Endometrial microvascular endothelial cells (primary cell): ENCODE results near the gene PNPLA1. TPM values are rescaled to one million over a fixed set of nuclear protein-coding genes. Genes with fewer than 3 reads are reported as not detected.

ENCODE experiments used
- in situ Hi-C: cut with HindIII; loops from 2 replicates; pipeline ENCODE4 v1.10.0; 2017; ENCODE audit warnings: low sequenced_read_pairs, low pct_unique_long_range_greater_than_20kb; ENCODE audit errors: inconsistent ontology term
- total RNA-seq: library from RNA; depleted of rRNA; stranded (reverse); fragments of >200 nt; gene quantifications from one replicate; pipeline ENCODE4 v1.2.3, GENCODE V29; 2015; ENCODE audit errors: inconsistent ontology term

Gene PNPLA1
- total RNA-seq, 1 donor from 2014 or later = not detected

DNA sequence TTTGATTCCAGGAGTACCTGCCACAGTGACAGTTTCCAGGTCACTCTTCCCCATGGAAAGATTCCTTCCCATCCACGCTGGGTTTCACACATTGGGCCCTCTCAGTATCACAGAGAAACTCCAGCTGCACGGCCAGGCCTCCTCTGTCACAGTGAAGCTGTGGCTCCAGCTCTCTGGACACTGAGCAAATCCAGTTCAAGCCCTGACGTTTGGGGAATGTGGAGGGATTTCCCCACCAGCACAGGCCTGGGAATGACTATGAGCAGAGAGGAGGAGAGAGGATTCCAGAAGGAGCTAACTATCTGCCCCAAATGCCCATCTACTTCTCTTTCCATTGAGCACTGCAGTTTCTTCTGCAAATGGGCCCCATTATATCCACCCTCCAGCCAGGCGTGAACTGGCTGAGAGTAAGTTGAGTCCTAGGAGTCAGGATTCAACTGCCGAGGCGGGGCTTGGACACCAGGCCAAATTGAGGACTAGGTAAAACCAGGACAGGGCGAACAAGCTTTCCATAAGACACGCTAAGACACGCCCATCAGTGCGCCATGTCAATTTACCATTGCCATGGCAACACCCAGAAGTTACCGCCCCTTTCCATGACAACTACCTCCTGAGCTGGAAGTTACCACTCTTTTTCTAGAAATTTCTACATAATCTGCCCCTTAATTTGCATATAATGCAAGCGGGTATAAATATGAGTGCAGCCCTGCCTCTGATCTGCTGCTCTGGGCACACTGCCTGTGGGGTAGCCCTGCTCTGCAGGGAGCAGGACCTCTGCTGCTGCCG is 76.0 kb downstream of the PNPLA1 start:
- in situ Hi-C loops = no loop called here

DNA sequence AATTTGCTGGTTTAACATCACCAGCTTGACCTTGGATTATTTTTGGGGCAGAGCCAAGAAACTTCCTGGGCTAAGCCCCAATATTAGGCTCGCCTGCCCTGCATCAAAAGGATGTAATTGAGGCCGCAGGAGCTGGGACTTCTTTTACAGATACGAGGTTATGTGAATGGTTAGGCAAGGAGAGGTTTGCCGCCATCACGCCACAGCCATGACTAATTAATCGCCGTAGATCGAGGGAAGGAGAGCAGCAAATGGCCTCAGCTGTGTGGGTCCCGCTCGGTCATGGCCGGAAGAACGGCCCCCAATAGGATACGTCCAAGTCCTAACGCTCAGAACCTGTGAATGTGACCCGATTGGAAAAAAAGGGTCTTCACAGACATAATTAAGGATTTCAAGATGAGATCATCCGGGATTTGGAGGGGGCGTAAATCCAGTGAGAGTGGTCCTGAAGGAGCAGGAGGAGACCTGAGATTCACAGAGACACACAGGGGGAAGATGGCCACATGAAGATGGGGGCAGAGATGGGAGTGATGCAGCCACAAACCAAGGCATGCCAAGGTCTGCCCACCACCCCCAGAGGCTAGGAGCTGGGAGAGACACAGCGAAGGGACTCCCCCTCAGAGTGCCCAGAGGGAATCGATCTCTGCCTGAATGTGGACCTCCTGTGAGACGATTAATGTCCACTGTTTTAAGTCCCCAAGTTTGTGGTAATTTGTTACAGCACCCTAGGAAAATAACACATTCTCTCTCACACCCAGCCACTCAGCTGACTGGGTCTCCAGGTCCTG is 76.8 kb downstream of the PNPLA1 start:
- in situ Hi-C loops = no loop called here

DNA sequence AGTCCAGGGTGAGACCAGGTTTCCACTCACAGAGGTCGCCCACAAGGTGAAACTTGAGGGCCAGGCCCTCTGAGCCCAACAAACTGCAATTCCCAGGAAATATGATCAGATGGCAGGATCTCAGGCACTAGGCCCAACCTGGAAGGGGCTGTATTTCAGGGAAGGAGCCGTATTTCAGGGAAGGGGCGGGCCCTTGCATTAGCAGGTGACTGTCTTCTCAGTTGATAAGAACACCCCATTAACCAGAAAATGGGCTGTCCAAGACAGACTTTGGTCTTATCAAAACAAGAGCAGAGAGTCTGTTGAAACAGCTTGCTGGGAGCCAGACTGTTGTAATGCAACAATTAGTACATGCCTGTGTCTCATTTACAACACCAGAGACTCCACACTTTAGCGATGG is 77.8 kb downstream of the PNPLA1 start:
- in situ Hi-C loops = no loop called here

DNA sequence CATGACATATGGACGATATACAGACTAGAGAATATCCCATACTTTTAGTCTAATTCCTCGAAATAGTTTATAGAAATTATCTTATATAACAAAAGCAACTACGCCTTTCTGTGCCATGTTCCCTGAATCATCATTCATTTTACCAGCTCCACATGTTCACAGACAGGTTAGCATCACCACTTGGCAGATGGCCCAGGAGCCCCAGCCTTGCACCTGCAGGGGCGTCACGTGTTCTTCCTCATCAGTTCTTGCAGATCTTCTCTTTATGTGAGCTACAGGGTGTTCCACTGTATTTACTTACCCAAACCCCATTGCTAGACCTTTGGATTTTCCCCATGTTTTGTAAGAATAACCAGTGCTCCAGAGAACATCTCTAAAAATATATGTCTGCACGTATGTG is 79.4 kb downstream of the PNPLA1 start:
- in situ Hi-C loops = no loop called here

DNA sequence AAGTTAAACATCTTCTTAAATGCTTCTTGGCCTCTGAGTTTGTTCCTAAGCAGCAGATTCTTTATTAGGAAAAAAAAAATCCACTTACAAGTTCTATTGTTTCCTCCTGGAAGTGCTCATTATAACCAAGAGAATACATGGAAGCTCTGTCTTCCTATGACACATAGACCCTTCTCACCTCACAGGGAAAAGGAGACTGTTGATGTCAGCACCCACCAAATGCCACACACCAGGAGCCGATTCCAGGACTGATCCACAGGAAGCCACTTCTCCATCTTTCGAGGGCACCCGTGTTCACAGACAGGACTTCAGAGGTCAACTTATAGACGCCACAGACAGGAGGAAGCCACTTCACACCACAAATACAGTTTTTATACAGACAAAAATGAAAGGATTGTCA is 80.2 kb downstream of the PNPLA1 start:
- in situ Hi-C loops = no loop called here

DNA sequence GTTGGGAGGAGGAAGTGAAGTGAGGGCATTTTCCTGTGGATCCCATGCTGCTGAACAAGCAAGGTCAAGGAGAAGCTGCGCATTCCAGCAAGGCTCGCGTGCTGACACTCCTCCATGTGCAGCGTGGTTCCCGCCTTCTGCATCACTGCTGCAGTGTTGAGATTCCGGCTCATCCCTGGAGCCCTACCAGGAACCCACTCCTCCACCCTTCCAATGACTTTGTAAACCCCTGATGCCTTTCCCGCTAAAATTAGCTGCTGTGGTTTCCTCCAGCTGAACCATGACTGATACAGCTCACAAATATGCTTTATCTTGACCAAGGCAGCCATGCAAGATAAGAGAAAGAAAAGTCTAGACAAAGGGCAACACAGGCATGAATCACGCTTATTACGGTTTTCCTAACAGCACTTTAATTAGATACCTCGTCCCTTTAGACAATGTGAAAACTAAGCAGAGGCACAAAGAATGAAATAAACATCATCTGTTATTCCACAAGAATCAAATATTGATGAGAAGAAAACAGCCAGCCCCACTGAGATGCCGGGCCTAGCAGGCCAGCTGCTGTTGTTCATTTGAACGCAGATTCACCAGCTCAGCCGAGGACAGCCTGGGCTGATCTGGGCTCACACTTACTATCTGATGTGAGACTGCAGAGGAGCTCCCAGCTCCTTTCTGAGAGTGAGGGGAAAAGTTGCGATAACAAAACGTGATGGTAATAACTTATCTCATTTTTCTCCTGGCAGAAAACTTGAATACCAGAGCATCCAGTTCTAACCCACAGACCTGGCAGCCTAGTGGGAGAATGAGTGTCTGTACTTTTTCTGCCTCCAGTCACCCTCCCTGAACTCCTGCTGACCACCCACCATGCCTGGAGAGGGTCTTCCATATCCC is 81.1 kb downstream of the PNPLA1 start:
- in situ Hi-C loops = no loop called here

DNA sequence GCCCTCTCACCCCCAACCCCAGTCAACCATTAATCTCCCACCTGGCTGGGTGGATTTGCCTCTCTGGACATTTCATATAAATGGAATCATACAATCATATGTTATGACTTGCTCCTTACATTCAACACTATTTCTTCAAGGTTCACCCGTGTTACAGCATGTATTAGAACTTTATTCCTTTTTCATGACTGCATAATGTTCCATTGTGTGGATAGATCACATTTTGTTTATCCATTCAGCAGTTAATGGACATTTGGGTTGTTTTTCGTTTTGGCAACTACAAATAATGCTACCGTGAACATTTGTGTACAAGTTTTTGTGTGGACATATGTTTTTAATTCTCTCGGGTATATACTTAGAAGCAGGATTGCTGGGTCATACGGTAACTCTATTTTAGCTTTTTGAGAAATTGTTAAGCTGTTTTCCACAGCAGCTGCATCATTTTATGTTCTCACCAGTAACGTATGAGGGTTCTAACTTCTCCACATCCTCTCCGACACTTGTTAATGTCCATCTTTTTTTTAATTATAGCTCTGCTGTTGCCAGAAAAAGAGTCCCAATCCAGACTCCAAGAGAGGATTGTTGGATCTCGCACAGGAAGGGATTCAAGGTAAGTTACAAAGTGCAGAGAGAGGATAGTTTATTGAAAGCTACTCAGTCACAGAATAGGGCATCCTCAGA is 82.8 kb downstream of the PNPLA1 start:
- in situ Hi-C loops = no loop called here

DNA sequence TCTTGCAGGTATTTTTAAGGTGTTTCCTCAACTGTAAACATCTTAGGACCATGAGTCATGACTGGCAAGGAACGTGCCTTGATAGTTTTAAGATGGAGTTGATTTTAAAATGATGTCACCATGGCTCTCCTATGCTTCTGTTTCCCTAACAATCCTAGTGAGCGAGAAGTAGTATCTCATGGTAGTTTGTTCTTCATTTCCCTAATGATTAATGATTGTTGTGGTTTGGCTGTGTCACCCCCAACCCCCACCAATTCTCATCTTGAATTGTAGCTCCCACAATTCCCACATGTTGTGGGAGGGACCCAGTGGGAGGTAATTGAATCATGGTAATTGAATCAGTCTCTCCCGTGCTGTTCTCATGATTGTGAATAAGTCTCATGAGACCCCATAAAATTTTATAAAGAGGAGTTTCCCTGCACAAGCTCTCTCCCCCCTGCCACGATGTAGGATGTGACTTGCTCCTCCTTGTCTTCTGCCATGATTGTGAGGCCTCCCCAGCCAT is 83.6 kb downstream of the PNPLA1 start:
- in situ Hi-C loops = no loop called here

DNA sequence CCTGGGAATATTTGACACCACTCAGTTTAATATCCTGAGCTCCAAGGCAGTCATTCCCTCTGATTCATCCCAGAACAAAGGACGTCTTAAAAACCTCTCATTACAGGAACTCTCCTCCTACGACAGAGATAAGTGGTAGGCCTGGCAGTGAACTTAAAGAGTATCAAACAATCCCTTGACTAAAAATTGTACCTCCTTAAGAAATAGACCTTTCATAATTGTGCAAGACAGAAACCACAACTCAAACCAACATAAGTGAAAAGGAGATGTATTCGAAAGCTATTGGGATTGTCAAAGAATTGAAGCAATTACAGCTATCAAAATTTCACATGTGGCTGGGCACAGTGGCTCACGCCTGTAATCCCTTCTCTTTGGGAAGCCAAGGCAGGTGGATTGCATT is 86.0 kb downstream of the PNPLA1 start:
- in situ Hi-C loops = no loop called here

DNA sequence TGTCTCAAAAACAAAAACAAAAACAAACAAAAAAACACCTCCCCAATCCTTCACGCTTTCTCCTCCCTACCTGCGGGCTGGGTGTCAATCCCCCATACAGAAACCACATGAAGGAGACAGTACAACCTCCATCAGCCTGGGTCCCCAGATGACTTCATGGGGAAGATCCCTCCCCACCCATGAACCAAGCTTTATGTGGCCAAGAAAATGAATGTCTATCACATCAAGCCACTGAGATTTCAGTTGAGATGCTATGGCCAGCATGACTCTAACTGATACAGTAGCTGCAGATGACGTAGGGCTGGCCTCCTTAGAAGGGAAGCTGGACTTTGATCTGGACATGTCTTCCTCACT is 88.0 kb downstream of the PNPLA1 start:
- in situ Hi-C loops = no loop called here

Other genes with a start within 250 kb of the PNPLA1 start
- not detected for gene SLC26A8, start 245.4 kb upstream of the PNPLA1 start, total RNA-seq
- gene MAPK14, start 242.3 kb upstream of the PNPLA1 start, total RNA-seq = 51.5 TPM
- 9.3 TPM for gene MAPK13, start 139.5 kb upstream of the PNPLA1 start, total RNA-seq
- gene BRPF3, start 73.3 kb upstream of the PNPLA1 start, total RNA-seq = 10.9 TPM
- gene BNIP5, start 66.8 kb downstream of the PNPLA1 start, total RNA-seq = not detected
- gene ETV7, start 117.6 kb downstream of the PNPLA1 start, total RNA-seq = 1.8 TPM
- not detected for gene PXT1, start 172.8 kb downstream of the PNPLA1 start, total RNA-seq
- gene KCTD20, start 172.9 kb downstream of the PNPLA1 start, total RNA-seq = 65.1 TPM